Activated naive CD8-positive, alpha-beta T cell treated with anti-CD3 and anti-CD28 coated beads, Interleukin-2, amount 50 U/mL, for 24 hours (primary cell): ENCODE results near the gene CAB39.

Experiments used
- ATAC-seq: fragments of 150-1000 bp; cut with Tn5 transposase; one replicate; pipeline ENCODE4 v1.10.0; 2021
- DNase-seq: peaks from one replicate; pipeline ENCODE4 v3.0.0; 2021
- H3K27ac Mint-ChIP-seq: one replicate; pipeline ENCODE4 v1.8.0; 2021; ENCODE audit warnings: mild to moderate bottlenecking, mixed read lengths
- H3K27me3 Mint-ChIP-seq: one replicate; pipeline ENCODE4 v1.8.0; 2021; ENCODE audit warnings: mixed read lengths
- H3K36me3 Mint-ChIP-seq: one replicate; pipeline ENCODE4 v1.8.0; 2021; ENCODE audit warnings: low read depth, mixed read lengths
- H3K4me1 Mint-ChIP-seq: one replicate; pipeline ENCODE4 v1.8.0; 2021; ENCODE audit warnings: mixed read lengths
- H3K4me3 Mint-ChIP-seq: one replicate; pipeline ENCODE4 v1.8.0; 2021; ENCODE audit warnings: mild to moderate bottlenecking, moderate library complexity, mixed read lengths
- H3K9me3 Mint-ChIP-seq: one replicate; pipeline ENCODE4 v1.8.0; 2021; ENCODE audit warnings: mixed read lengths

The CAB39 gene

GRCh38 chr2:230829293-230829692, 116.7 kb downstream of the CAB39 start:
- Mint-ChIP-seq H3K36me3 (no peaks in the 10 kb centered on the region), H3K27me3 (peaks cover 50% of the 10 kb centered on the region), H3K4me3 (no peak overlapping the region), H3K27ac (no peak overlapping the region), H3K9me3 (no peaks in the 10 kb centered on the region), H3K4me1 (peaks cover 13% of the 10 kb centered on the region)
- ATAC-seq (no peak), DNase-seq (no peak)

- peak; percentile 76 for ATAC-seq
- no peak for DNase-seq
- peaks cover 9% of the 10 kb centered on the region for H3K4me1 Mint-ChIP-seq
- peaks cover 48% of the 10 kb centered on the region for H3K27me3 Mint-ChIP-seq
- no peaks in the 10 kb centered on the region for H3K9me3 Mint-ChIP-seq
- no peaks in the 10 kb centered on the region for H3K36me3 Mint-ChIP-seq
- no peak overlapping the region for H3K4me3 Mint-ChIP-seq
- H3K27ac Mint-ChIP-seq = peak overlapping the region; percentile 12
These were observed 117.3 kb downstream of the CAB39 start for GRCh38 chr2:230829959-230830358.

- DNase-seq (no peak), ATAC-seq (peak; percentile 13)
- peak overlapping the region; percentile 12 for H3K27ac Mint-ChIP-seq
These were observed 117.8 kb downstream of the CAB39 start for GRCh38 chr2:230830428-230830827.

DNA sequence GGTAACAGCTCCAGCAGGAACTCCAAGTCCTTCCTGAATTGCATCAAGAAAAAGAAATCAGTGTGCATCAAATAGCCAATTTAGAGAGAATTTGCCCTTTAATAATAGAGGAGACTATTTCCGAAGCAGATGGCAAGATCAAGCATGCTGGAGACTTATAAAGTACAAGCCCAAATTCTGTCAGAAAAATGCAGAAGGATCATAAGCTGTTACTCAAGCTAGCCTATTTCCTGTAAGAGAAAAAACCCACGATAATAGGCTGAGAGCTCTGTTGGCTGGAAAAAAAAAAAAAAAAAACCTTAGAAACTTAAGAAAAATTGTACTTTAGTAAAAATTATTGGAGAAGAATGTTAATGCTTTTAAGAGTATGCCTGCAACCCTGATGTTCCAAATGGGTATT, 127.7 kb downstream of the CAB39 start:
- no peak for ATAC-seq
- H3K9me3 Mint-ChIP-seq = peaks cover 6% of the 10 kb centered on the region
- no peak overlapping the region for H3K4me3 Mint-ChIP-seq
- DNase-seq = no peak
- H3K4me1 Mint-ChIP-seq = peaks cover 3% of the 10 kb centered on the region
- H3K27ac Mint-ChIP-seq = no peak overlapping the region
- no peaks in the 10 kb centered on the region for H3K36me3 Mint-ChIP-seq
- H3K27me3 Mint-ChIP-seq = peaks cover 9% of the 10 kb centered on the region

More at GRCh38 chr2:230830428-230830827, 117.8 kb downstream of the CAB39 start:
- Mint-ChIP-seq H3K36me3 (no peaks in the 10 kb centered on the region), H3K27me3 (peaks cover 43% of the 10 kb centered on the region), H3K9me3 (no peaks in the 10 kb centered on the region), H3K4me3 (no peak overlapping the region), H3K4me1 (peaks cover 9% of the 10 kb centered on the region)

- ATAC-seq = no peak
- H3K9me3 Mint-ChIP-seq = peaks cover 6% of the 10 kb centered on the region
- no peaks in the 10 kb centered on the region for H3K36me3 Mint-ChIP-seq
- H3K4me1 Mint-ChIP-seq = peaks cover 6% of the 10 kb centered on the region
- H3K4me3 Mint-ChIP-seq = no peak overlapping the region
- peaks cover 14% of the 10 kb centered on the region for H3K27me3 Mint-ChIP-seq
- no peak overlapping the region for H3K27ac Mint-ChIP-seq
- DNase-seq = no peak
These were observed 129.8 kb downstream of the CAB39 start for GRCh38 chr2:230842473-230842872.

GRCh38 chr2:230843132-230843531, 130.5 kb downstream of the CAB39 start:
- ATAC-seq = no peak
- H3K36me3 Mint-ChIP-seq = no peaks in the 10 kb centered on the region
- peaks cover 14% of the 10 kb centered on the region for H3K27me3 Mint-ChIP-seq
- H3K27ac Mint-ChIP-seq = no peak overlapping the region
- peaks cover 6% of the 10 kb centered on the region for H3K9me3 Mint-ChIP-seq
- H3K4me1 Mint-ChIP-seq = peaks cover 13% of the 10 kb centered on the region
- no peak overlapping the region for H3K4me3 Mint-ChIP-seq
- no peak for DNase-seq

DNA sequence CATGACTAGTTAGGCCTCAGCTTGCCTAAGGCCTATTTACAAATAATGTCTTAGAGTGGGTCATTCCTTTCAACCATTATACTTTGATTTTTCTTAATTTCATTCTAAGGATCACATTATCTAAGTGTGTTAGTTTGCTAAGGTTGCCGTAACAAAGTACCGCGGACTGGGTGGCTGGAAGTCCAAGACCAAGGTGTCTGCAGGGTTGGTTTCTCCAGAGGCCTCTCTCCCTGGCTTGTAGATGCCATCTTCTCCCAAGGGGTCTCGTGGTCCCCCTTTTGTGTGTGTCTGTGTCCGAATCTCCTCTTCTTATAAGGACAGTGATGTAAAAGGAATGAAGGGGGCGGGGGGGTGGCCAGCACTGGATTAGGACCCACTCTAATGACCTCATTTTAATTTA, 133.7 kb downstream of the CAB39 start:
- peaks cover 19% of the 10 kb centered on the region for H3K4me1 Mint-ChIP-seq
- H3K36me3 Mint-ChIP-seq = no peaks in the 10 kb centered on the region
- H3K9me3 Mint-ChIP-seq = no peaks in the 10 kb centered on the region
- no peak overlapping the region for H3K27ac Mint-ChIP-seq
- ATAC-seq (no peak), DNase-seq (no peak)
- H3K4me3 Mint-ChIP-seq = no peak overlapping the region
- H3K27me3 Mint-ChIP-seq = peaks cover 22% of the 10 kb centered on the region

DNA sequence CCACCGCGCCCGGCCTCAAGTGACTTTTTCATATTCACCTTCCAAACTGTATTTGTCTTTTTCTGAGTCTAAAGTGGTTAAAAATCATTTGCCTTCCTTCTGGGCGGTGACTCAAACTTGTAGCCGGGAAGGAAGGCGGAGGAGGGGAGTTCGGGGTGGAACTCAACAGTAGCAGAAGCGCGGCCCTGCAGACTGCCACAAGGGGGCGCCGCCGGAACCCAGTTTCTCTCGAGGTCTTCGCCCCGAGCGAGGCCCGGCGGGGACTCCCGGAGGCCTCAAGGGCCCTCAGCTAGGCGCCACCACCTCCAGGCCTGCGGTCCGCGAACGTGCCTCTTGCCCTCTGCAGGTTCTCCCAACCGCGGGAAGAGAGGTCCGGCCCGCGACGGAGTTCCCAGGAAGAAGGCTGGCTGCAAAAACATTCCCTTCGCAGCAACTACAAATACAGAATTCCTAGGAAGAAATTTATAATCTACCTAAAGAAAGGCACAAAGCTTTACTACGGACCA, 135.3 kb downstream of the CAB39 start:
- Mint-ChIP-seq H3K27me3 (peaks cover 29% of the 10 kb centered on the region), H3K4me1 (peaks cover 19% of the 10 kb centered on the region), H3K4me3 (no peak overlapping the region), H3K36me3 (no peaks in the 10 kb centered on the region), H3K9me3 (no peaks in the 10 kb centered on the region), H3K27ac (no peak overlapping the region)
- DNase-seq (peak; percentile 98), ATAC-seq (peak; percentile 98)

DNA sequence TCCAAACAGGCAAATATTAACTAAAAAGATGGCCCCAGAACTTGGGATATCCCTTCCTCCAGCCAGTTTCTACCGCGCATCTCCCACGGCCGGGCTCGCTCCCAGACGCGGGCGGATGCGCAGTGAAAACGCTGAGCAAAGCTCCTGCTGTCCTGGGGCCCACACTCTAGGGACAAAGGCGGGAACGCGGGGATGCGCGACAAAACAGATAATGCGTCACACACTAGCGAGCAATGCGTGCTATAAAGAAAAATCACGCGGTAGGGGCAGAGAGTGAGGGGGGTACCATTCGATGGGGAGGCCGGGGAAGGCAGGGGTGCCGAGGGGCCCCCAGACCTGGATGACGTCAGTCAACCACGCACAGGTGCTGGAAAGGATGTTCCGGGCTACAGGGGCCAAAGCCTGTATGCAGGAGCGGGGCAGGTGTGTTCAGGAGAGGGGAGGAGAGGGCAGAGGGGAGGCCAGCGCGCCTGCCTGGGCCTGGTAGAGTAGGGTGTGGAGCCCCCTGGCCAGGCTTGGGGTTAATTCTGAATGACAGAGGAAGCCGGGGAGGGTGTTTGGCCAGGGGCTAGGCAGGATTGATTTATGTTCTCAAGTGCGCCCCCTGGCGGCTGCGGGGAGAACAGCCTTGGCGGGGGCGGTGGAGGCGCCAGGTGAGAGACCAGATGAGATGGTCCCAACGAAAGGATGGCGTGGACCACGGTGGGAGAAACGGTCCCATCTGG, 137.2 kb downstream of the CAB39 start:
- Mint-ChIP-seq H3K4me1 (peaks cover 16% of the 10 kb centered on the region), H3K27ac (no peak overlapping the region), H3K27me3 (peaks cover 42% of the 10 kb centered on the region)

GRCh38 chr2:230850358-230850658, 137.7 kb downstream of the CAB39 start:
- H3K36me3 Mint-ChIP-seq = no peaks in the 10 kb centered on the region
- H3K4me3 Mint-ChIP-seq = no peak overlapping the region
- peaks cover 16% of the 10 kb centered on the region for H3K4me1 Mint-ChIP-seq
- DNase-seq (no peak), ATAC-seq (no peak)
- H3K27ac Mint-ChIP-seq = no peak overlapping the region
- peaks cover 41% of the 10 kb centered on the region for H3K27me3 Mint-ChIP-seq
- no peaks in the 10 kb centered on the region for H3K9me3 Mint-ChIP-seq

More for the DNA sequence above, 137.2 kb downstream of the CAB39 start:
- Mint-ChIP-seq H3K4me3 (no peak overlapping the region), H3K9me3 (no peaks in the 10 kb centered on the region), H3K36me3 (no peaks in the 10 kb centered on the region)
- peak; percentile 35 for ATAC-seq
- DNase-seq = peak; percentile 81

DNA sequence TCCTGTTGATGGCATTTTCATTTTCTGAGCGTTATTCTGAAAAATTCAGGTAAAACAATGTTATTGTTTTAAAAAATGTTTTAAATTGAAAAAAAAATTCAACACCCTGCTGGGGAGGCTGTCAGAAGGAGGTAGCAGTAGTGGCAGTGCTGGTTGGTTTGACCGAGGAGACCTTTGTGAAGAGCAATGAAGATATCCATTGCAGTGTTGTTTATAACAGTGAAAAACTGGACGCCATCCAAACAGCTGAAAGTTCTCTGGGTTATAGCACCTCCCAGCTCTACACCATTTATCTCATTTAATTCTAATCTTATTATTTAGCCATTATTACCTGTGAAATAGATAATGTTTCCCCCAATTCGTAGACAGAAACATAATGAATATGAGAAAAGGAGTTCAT, 139.5 kb downstream of the CAB39 start:
- no peak overlapping the region for H3K4me3 Mint-ChIP-seq
- H3K9me3 Mint-ChIP-seq = no peaks in the 10 kb centered on the region
- peaks cover 45% of the 10 kb centered on the region for H3K27me3 Mint-ChIP-seq
- no peak for DNase-seq
- peaks cover 15% of the 10 kb centered on the region for H3K4me1 Mint-ChIP-seq
- no peaks in the 10 kb centered on the region for H3K36me3 Mint-ChIP-seq
- ATAC-seq = no peak
- no peak overlapping the region for H3K27ac Mint-ChIP-seq

DNA sequence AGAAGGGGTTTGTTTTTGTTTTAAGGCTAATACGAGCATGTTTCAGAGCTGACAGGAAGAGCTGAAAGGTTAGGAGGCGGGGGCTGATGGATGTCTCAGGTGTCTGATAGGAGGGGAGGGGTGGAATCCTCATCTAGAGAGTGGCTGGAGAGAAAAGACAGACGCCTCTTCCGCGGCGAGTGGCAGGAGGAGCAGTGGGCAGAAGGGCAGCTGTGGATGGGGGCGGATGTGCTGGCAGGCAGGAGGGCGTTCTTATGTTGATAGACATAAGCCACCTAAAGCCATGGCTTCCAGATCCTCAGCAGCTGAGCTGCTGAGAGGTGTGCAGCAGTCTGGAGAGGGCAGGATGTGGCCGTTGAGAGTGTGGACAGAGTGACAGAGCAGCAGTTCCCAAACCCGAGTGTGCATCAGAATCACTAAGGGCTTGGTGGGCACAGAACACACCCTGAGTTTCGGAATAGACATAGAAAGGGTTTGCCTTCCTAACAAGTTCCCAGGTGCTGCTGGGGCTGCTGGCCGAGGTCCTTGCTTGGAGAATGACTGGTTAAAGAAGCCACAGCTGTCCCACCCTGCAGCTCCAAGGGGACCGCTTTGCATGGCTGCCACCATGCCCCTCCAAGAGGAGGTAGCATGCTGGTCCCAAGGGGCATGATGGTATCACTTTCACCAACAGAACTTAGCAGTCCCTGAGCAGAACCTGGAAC, 149.1 kb downstream of the CAB39 start:
- Mint-ChIP-seq H3K27ac (no peak overlapping the region), H3K36me3 (no peaks in the 10 kb centered on the region), H3K4me3 (no peak overlapping the region), H3K4me1 (peaks cover 47% of the 10 kb centered on the region), H3K9me3 (peaks cover 4% of the 10 kb centered on the region), H3K27me3 (peaks cover 16% of the 10 kb centered on the region)
- DNase-seq = no peak
- peak; percentile 25 for ATAC-seq

DNA sequence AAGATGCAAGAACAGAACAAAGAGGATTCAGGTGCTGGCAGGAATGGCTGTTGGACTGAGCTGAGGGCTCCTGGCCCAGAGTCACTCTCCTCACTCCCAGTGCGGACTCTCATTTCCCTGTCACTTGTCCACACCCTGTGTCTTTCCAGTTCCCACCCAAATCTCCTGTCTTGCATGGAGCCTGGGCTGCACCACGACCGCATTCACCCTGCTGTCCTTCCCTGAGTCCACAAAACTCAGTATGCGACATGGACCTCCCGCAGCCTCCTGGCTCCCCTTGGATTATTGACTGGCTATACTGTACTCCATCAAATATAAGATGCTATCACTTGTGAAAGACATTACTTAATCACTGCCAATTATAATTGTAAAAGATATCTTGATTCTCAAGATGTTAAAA, 149.7 kb downstream of the CAB39 start:
- H3K27ac Mint-ChIP-seq = no peak overlapping the region
- ATAC-seq = no peak
- no peaks in the 10 kb centered on the region for H3K36me3 Mint-ChIP-seq
- no peak overlapping the region for H3K4me3 Mint-ChIP-seq
- peaks cover 53% of the 10 kb centered on the region for H3K4me1 Mint-ChIP-seq
- DNase-seq = no peak
- peaks cover 13% of the 10 kb centered on the region for H3K27me3 Mint-ChIP-seq
- peaks cover 4% of the 10 kb centered on the region for H3K9me3 Mint-ChIP-seq

DNA sequence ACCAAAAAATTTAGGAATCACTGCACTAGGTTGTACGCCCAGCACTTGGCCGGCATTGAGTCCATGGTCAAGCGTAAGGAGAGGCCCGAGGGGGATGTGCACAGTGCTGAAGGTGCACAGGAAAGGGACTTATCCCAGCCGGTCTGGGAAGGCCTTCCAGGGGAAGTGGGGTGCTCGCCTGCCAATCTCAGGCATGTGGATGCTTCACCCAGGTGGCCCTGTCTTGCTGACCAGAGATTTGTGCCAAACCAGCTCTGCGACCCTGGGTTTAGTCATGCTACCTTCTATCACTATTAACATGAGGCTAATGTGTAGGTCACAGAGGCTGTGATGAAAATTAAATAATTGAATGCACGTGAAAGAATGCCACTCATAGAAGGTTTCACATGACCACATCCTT, 150.4 kb downstream of the CAB39 start:
- H3K4me3 Mint-ChIP-seq = peak overlapping the region; percentile 17

GRCh38 chr2:230863442-230864121, 150.9 kb downstream of the CAB39 start:
- Mint-ChIP-seq H3K36me3 (no peaks in the 10 kb centered on the region), H3K27me3 (peaks cover 8% of the 10 kb centered on the region), H3K27ac (no peak overlapping the region), H3K9me3 (peaks cover 4% of the 10 kb centered on the region), H3K4me3 (peak overlapping the region; percentile 85), H3K4me1 (peaks cover 61% of the 10 kb centered on the region)
- ATAC-seq (no peak), DNase-seq (no peak)

More for the DNA sequence above, 150.4 kb downstream of the CAB39 start:
- ATAC-seq (no peak), DNase-seq (no peak)
- H3K27me3 Mint-ChIP-seq = peaks cover 8% of the 10 kb centered on the region
- H3K4me1 Mint-ChIP-seq = peaks cover 56% of the 10 kb centered on the region
- H3K36me3 Mint-ChIP-seq = no peaks in the 10 kb centered on the region
- no peak overlapping the region for H3K27ac Mint-ChIP-seq
- H3K9me3 Mint-ChIP-seq = peaks cover 4% of the 10 kb centered on the region
